Measurements from ENCODE around the gene ZNRF3.
"Not testable (repeated sequence)": the region's sequence is repeated elsewhere in the genome, so short reads cannot be mapped to it uniquely, and the experiment has no call there.

ZNRF3 gene

DNA sequence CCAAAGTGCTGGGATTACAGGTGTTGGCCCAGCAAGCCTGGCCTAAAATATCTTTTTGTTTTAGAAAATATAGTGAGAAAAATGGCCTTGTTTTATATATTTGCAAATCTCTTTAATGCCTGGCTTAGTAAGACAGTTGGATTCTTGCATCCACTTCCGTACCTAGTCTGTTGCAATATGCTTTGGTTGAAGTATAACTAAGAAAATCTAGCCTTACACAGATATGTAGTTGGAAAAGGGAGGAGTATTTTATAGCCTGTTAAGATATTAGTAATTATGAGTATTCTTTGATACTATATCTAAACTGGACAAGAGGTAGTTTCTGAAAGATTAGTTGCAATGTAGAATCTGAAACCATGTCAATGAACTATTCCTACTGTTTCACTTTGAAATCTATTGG, 65.1 kb downstream of the ZNRF3 start:
- DNase-seq (ENCODE audit: extremely low read depth, insufficient read length): no peak
- Histone ChIP-seq H3K4me3 (replicated peaks; ENCODE audit: low read depth, low read length) (no peak overlapping the region), H3K36me3 (ENCODE audit: control insufficient read depth, insufficient read depth, low read length) (no peaks in the 10 kb centered on the region), H3K27me3 (replicated peaks; ENCODE audit: control insufficient read depth, insufficient read depth, low read length) (no peaks in the 10 kb centered on the region)
- TF ChIP-seq, protein P1, sequence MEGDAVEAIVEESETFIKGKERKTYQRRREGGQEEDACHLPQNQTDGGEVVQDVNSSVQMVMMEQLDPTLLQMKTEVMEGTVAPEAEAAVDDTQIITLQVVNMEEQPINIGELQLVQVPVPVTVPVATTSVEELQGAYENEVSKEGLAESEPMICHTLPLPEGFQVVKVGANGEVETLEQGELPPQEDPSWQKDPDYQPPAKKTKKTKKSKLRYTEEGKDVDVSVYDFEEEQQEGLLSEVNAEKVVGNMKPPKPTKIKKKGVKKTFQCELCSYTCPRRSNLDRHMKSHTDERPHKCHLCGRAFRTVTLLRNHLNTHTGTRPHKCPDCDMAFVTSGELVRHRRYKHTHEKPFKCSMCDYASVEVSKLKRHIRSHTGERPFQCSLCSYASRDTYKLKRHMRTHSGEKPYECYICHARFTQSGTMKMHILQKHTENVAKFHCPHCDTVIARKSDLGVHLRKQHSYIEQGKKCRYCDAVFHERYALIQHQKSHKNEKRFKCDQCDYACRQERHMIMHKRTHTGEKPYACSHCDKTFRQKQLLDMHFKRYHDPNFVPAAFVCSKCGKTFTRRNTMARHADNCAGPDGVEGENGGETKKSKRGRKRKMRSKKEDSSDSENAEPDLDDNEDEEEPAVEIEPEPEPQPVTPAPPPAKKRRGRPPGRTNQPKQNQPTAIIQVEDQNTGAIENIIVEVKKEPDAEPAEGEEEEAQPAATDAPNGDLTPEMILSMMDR (IDR thresholded peaks at IDR 0.05; ENCODE audit: insufficient read depth, low read length, poor library complexity, severe bottlenecking): no peak

GRCh38 chr22:28948860-28949551, 65.6 kb downstream of the ZNRF3 start:
- not testable (repeated sequence) for H3K36me3 ChIP-seq (ENCODE audit: control insufficient read depth, insufficient read depth, low read length)

GRCh38 chr22:28949788-28950187, 66.4 kb downstream of the ZNRF3 start:
- no peak for DNase-seq (ENCODE audit: extremely low read depth, insufficient read length)

More at GRCh38 chr22:28948860-28949551, 65.6 kb downstream of the ZNRF3 start:
- H3K27me3 ChIP-seq (replicated peaks; ENCODE audit: control insufficient read depth, insufficient read depth, low read length); DNase-seq (ENCODE audit: extremely low read depth, insufficient read length); H3K4me3 ChIP-seq (replicated peaks; ENCODE audit: low read depth, low read length): not testable (repeated sequence)

DNA sequence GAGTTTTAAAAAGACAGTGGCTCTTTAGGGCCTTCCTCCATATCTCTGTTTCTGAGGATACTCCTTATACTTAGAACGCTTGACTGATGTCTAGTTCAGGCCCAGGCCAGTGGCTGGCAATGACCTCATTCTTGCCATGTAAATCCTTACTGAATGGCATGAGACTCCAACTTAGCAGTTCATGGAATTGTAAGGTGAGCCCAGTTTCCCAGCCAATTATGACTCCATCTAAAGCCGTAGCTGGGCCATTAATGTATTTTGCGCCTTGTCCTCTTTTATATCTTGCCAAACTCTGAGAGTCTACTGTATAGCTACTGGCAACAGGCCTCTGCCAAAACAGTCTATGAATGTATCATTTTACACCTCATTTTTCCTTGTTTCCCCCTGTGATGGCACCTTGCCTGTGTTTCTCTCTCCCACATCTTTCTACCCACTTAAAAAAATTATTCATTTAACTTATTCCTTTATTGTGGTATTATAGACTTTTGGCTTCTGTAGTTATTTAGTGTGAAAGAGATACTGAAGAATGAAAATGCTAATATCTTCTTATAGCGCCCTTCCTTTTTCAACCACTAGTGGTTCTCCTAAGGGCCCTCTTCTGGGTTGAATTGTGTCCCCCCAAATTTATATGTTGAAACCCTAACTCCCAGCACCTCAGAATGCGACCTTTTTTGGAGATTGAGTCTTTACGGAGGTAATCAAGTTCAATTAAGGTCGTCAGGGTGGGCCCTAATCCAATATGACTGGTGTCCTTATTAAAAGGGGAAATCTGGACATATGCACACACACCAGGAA, 67.4 kb downstream of the ZNRF3 start:
- H3K27me3 ChIP-seq (replicated peaks; ENCODE audit: control insufficient read depth, insufficient read depth, low read length): no peaks in the 10 kb centered on the region
- H3K4me3 ChIP-seq (replicated peaks; ENCODE audit: low read depth, low read length): no peak overlapping the region
- TF ChIP-seq, protein P1 (IDR thresholded peaks at IDR 0.05; ENCODE audit: insufficient read depth, low read length, poor library complexity, severe bottlenecking): peak; percentile 2
- no peaks in the 10 kb centered on the region for H3K36me3 ChIP-seq (ENCODE audit: control insufficient read depth, insufficient read depth, low read length)
- no peak for DNase-seq (ENCODE audit: extremely low read depth, insufficient read length)

More at GRCh38 chr22:28949788-28950187, 66.4 kb downstream of the ZNRF3 start:
- Histone ChIP-seq H3K4me3 (replicated peaks; ENCODE audit: low read depth, low read length) (no peak overlapping the region), H3K27me3 (replicated peaks; ENCODE audit: control insufficient read depth, insufficient read depth, low read length) (no peaks in the 10 kb centered on the region), H3K36me3 (ENCODE audit: control insufficient read depth, insufficient read depth, low read length) (no peaks in the 10 kb centered on the region)
- TF ChIP-seq, protein P1 (IDR thresholded peaks at IDR 0.05; ENCODE audit: insufficient read depth, low read length, poor library complexity, severe bottlenecking): no peak

- Histone ChIP-seq H3K4me3 (replicated peaks; ENCODE audit: low read depth, low read length) (no peak overlapping the region), H3K36me3 (ENCODE audit: control insufficient read depth, insufficient read depth, low read length) (no peaks in the 10 kb centered on the region), H3K27me3 (replicated peaks; ENCODE audit: control insufficient read depth, insufficient read depth, low read length) (no peaks in the 10 kb centered on the region)
- TF ChIP-seq, protein P1 (IDR thresholded peaks at IDR 0.05; ENCODE audit: insufficient read depth, low read length, poor library complexity, severe bottlenecking): no peak
- no peak for DNase-seq (ENCODE audit: extremely low read depth, insufficient read length)
Observed at GRCh38 chr22:28951530-28951929, 68.2 kb downstream of the ZNRF3 start.

- H3K27me3 ChIP-seq (replicated peaks; ENCODE audit: control insufficient read depth, insufficient read depth, low read length): no peaks in the 10 kb centered on the region
- H3K4me3 ChIP-seq (replicated peaks; ENCODE audit: low read depth, low read length): no peak overlapping the region
- no peak for DNase-seq (ENCODE audit: extremely low read depth, insufficient read length)
- TF ChIP-seq, protein P1 (IDR thresholded peaks at IDR 0.05; ENCODE audit: insufficient read depth, low read length, poor library complexity, severe bottlenecking): no peak
- H3K36me3 ChIP-seq (ENCODE audit: control insufficient read depth, insufficient read depth, low read length): no peaks in the 10 kb centered on the region
Observed at GRCh38 chr22:28951969-28952521, 68.7 kb downstream of the ZNRF3 start.
